Lower leg skin (tissue), 3 donors: Measurements from ENCODE around the gene GABRR3.

Source experiments
- CTCF ChIP-seq, 3 donors: fragments of 450-650 bp; IDR thresholded peaks; one replicate each; pipeline ENCODE4 v1.5.1; 2016; ENCODE audit warnings: antibody characterized with exemption in 3 of 3, mild to moderate bottlenecking in 3 of 3, moderate library complexity in 2 of 3
- POLR2A ChIP-seq, 2 donors: fragments of 450-650 bp; IDR thresholded peaks; one replicate each; pipeline ENCODE4 v1.6.1; 2016 to 2017; ENCODE audit warnings: antibody characterized with exemption in 2 of 2, mild to moderate bottlenecking in 1 of 2, moderate library complexity in 1 of 2

- no peak for TF ChIP-seq POLR2A (IDR thresholded peaks at IDR 0.05)
- no peak for TF ChIP-seq CTCF (IDR thresholded peaks at IDR 0.05)
Observed at GRCh38 chr3:97983933-97984491, 51.1 kb downstream of the GABRR3 start.
